SH-SY5Y (cell line): ENCODE measurements around the gene DENND1B.

ENCODE experiments used
- GATA2 ChIP-seq: IDR thresholded peaks from 2 replicates; pipeline ENCODE4 v1.6.1; 2011; ENCODE audit warnings: mild to moderate bottlenecking, low read depth, low read length
- GATA3 ChIP-seq: IDR thresholded peaks from 2 replicates; pipeline ENCODE4 v1.6.1; 2011; ENCODE audit warnings: low read depth, mild to moderate bottlenecking, low read length, moderate library complexity

GRCh38 chr1:197771386-197771785 is 3.9 kb downstream of the DENND1B start:
- TF ChIP-seq GATA3: no peak
- TF ChIP-seq GATA2: no peak
